IMR-90 (cell line): ENCODE results near the gene ZNF19. TPM values are rescaled to one million over a fixed set of nuclear protein-coding genes. Genes with fewer than 3 reads are reported as not detected.

Experiments used
- ATAC-seq: fragments of 200-7000 bp; cut with Tn5 transposase; 2 replicates; pipeline ENCODE4 v1.9.1; 2020; ENCODE audit warnings: low read depth, mild to moderate bottlenecking, moderate library complexity
- BruUV-seq: library from RNA; stranded (reverse); fragments of 400-500 nt; replicated peaks from 2 replicates; lab custom pipeline; 2021; lab: Mats Ljungman, UMichigan
- CTCF ChIA-PET: fragments of 300-600 bp; formaldehyde crosslinking; extraction: SDS; loops from one replicate; lab custom pipeline; 2021; ENCODE audit warnings: antibody characterized with exemption; lab: Yijun Ruan, JAX
- POLR2A ChIA-PET: fragments of 300-600 bp; sonication (Branson Sonifier 250); formaldehyde crosslinking; loops from one replicate; lab custom pipeline; 2022; ENCODE audit warnings: antibody characterized with exemption; ENCODE audit not compliant: unreplicated experiment; lab: Charles Lee
- DNase-seq: peaks from one replicate; pipeline ENCODE4 v3.0.0; 2013
- H2AFZ ChIP-seq: replicated peaks from 2 replicates; pipeline ENCODE3; 2013; ENCODE audit warnings: low read length, mild to moderate bottlenecking; ENCODE audit not compliant: poor library complexity
- H2AK5ac ChIP-seq: 2 replicates; pipeline ENCODE4 v1.6.1; 2013; ENCODE audit warnings: low read depth, low read length, inconsistent platforms
- H2AK9ac ChIP-seq: replicated peaks from 2 replicates; pipeline ENCODE3; 2013; ENCODE audit warnings: mild to moderate bottlenecking, low read depth, low read length, moderate library complexity; ENCODE audit not compliant: poor library complexity
- H2BK120ac ChIP-seq: 2 replicates; pipeline ENCODE4 v1.6.1; 2013; ENCODE audit warnings: low read depth, low read length, inconsistent platforms
- H2BK15ac ChIP-seq: 3 replicates; pipeline ENCODE4 v1.6.1; 2013; ENCODE audit warnings: low read depth, low read length, inconsistent platforms
- H2BK20ac ChIP-seq: 2 replicates; pipeline ENCODE4 v1.6.1; 2013; ENCODE audit warnings: low read depth, mild to moderate bottlenecking, inconsistent platforms, low read length, moderate library complexity
- H2BK5ac ChIP-seq: 2 replicates; pipeline ENCODE4 v1.6.1; 2013; ENCODE audit warnings: mild to moderate bottlenecking, low read depth, low read length, inconsistent platforms; ENCODE audit not compliant: poor library complexity, severe bottlenecking
- H3K14ac ChIP-seq: replicated peaks from 2 replicates; pipeline ENCODE4 v1.6.1; 2013; ENCODE audit warnings: low read depth, low read length, inconsistent platforms
- H3K18ac ChIP-seq: 2 replicates; pipeline ENCODE4 v1.6.1; 2013; ENCODE audit warnings: low read depth, low read length, control low read depth
- H3K23ac ChIP-seq: 2 replicates; pipeline ENCODE4 v1.6.1; 2013; ENCODE audit warnings: low read depth, low read length, inconsistent platforms
- H3K27ac ChIP-seq: 2 replicates; pipeline ENCODE4 v1.5.1; 2013; ENCODE audit warnings: mild to moderate bottlenecking, control low read depth, low read length; ENCODE audit not compliant: insufficient read depth
- H3K27me3 ChIP-seq: 2 replicates; pipeline ENCODE4 v1.6.1; 2013; ENCODE audit warnings: low read length; ENCODE audit not compliant: control insufficient read depth, insufficient read depth
- H3K36me3 ChIP-seq: 2 replicates; pipeline ENCODE4 v1.6.1; 2013; ENCODE audit warnings: low read length, mixed read lengths; ENCODE audit not compliant: control insufficient read depth, insufficient read depth
- H3K4ac ChIP-seq: 2 replicates; pipeline ENCODE4 v1.6.1; 2013; ENCODE audit warnings: low read depth, low read length, inconsistent platforms
- H3K4me1 ChIP-seq: 2 replicates; pipeline ENCODE4 v1.6.1; 2013; ENCODE audit warnings: low read length, mixed read lengths; ENCODE audit not compliant: control insufficient read depth, insufficient read depth
- H3K4me2 ChIP-seq: 2 replicates; pipeline ENCODE4 v1.6.1; 2013; ENCODE audit warnings: low read depth, mild to moderate bottlenecking, control low read depth, low read length, moderate library complexity
- H3K4me3 ChIP-seq: 2 replicates; pipeline ENCODE4 v1.5.1; 2013; ENCODE audit warnings: low read depth, mild to moderate bottlenecking, control low read depth, low read length, moderate library complexity; ENCODE audit not compliant: insufficient read depth
- H3K56ac ChIP-seq: 2 replicates; pipeline ENCODE4 v1.6.1; 2013; ENCODE audit warnings: low read length, inconsistent platforms; ENCODE audit not compliant: insufficient read depth; ENCODE audit errors: extremely low read depth
- H3K79me1 ChIP-seq, 2 experiments: 2 replicates each; pipeline ENCODE4 v1.6.1; 2013; ENCODE audit warnings: low read length in 2 of 2, inconsistent platforms in 1 of 2, low read depth in 1 of 2
- H3K9ac ChIP-seq: 2 replicates; pipeline ENCODE4 v1.6.1; 2013; ENCODE audit warnings: low read depth, low read length, control low read depth
- H3K9me1 ChIP-seq: 2 replicates; pipeline ENCODE4 v1.6.1; 2013; ENCODE audit warnings: low read length, inconsistent platforms; ENCODE audit not compliant: insufficient read depth
- H3K9me3 ChIP-seq: 2 replicates; pipeline ENCODE4 v1.6.1; 2013; ENCODE audit warnings: low read length; ENCODE audit not compliant: control insufficient read depth, insufficient read depth
- H4K20me1 ChIP-seq: 2 replicates; pipeline ENCODE4 v1.6.1; 2013; ENCODE audit warnings: low read length, inconsistent platforms; ENCODE audit not compliant: insufficient read depth
- H4K5ac ChIP-seq: 2 replicates; pipeline ENCODE4 v1.6.1; 2013; ENCODE audit warnings: mild to moderate bottlenecking, low read depth, low read length, control low read depth
- H4K8ac ChIP-seq, 2 experiments: 2 replicates each; pipeline ENCODE4 v1.6.1; 2013; ENCODE audit warnings: low read depth in 2 of 2, low read length in 2 of 2, control low read depth in 1 of 2, inconsistent platforms in 1 of 2
- H4K91ac ChIP-seq: 2 replicates; pipeline ENCODE4 v1.6.1; 2013; ENCODE audit warnings: low read depth, low read length, inconsistent platforms; ENCODE audit not compliant: insufficient read depth
- BHLHE40 ChIP-seq: fragments of 150-350 bp; IDR thresholded peaks from 2 replicates; pipeline ENCODE4 v1.6.1; 2016; ENCODE audit warnings: mild to moderate bottlenecking, low read depth, low read length
- CEBPB ChIP-seq: IDR thresholded peaks from 2 replicates; pipeline ENCODE4 v1.6.1; 2012; ENCODE audit warnings: low read depth, low read length, improper control_type of control experiment
- CHD1 ChIP-seq: IDR thresholded peaks from 2 replicates; pipeline ENCODE4 v1.6.1; 2012; ENCODE audit warnings: low read depth, low read length, improper control_type of control experiment
- MAFK ChIP-seq: IDR thresholded peaks from 2 replicates; pipeline ENCODE4 v1.6.1; 2012; ENCODE audit warnings: low read depth, low read length, improper control_type of control experiment
- MXI1 ChIP-seq: IDR thresholded peaks from 2 replicates; pipeline ENCODE4 v1.6.1; 2012; ENCODE audit warnings: low read depth, mild to moderate bottlenecking, low read length, moderate library complexity, borderline replicate concordance
- WGBS, 2 experiments: methylation state at CpG; one replicate each; pipeline versions ENCODE4 v1.1.5 to v1.1.7; 2013; ENCODE audit warnings: missing lambda C conversion rate in 2 of 2; ENCODE audit not compliant: insufficient read length in 1 of 2; ENCODE audit errors: extremely low coverage in 2 of 2; 5-methylcytosine and 5-hydroxymethylcytosine counted together
- dilution Hi-C: fragments of 300-500 bp; cut with HindIII; formaldehyde crosslinking; loops from one replicate; pipeline ENCODE4 v1.14.3; 2018; ENCODE audit warnings: low sequenced_read_pairs; ENCODE audit not compliant: unreplicated experiment
- in situ Hi-C: fragments of 300-500 bp; cut with MboI; formaldehyde crosslinking; loops from 3 replicates; pipeline ENCODE4 v1.14.3; 2019; ENCODE audit warnings: low sequenced_read_pairs, inconsistent platforms, mixed read lengths
- intact Hi-C: fragments of 100-400 bp; cut with micrococcal nuclease; formaldehyde crosslinking; loops from 2 replicates; pipeline ENCODE4 v1.10.0; 2022
- polyA plus RNA-seq, 3 experiments: library from polyadenylated mRNA; depleted of rRNA; stranded (reverse); fragments of >200 nt; gene quantifications; 2 replicates each; pipeline ENCODE4 v1.2.3, GENCODE V29; 2012; ENCODE audit warnings: low replicate concordance in 1 of 3
- total RNA-seq: library from RNA; depleted of rRNA; stranded (reverse); fragments of >200 nt; gene quantifications from 2 replicates; pipeline ENCODE4 v1.2.3, GENCODE V29; 2012

ZNF19 gene
- total and polyA plus RNA-seq, 2 of the 4 experiments (the other 2 are of a cell fraction), result 0.89 to 2.9 TPM

DNA sequence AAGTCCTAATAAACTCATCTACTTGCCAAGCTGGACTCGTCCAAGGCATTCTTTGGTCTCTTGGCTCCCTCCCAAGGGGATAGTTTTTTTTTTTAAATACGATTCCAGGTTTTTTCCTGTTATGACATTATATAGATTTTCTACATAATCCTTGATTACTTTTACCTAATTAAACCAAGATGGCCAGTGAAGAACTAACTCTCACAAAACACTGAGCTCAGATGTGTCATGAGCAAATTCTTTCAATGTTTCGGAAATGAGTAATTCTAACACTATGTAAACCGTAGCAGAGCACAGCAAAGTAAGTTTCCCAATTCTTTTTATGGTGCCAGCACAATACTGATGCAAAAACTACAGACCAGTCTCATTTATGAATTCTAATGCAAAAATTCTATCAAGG, 28.9 kb downstream of the ZNF19 start:
- Histone ChIP-seq H3K18ac (peak overlapping the region; percentile 48; the same call in 1 of the 2 replicates), H3K56ac (peak overlapping the region; percentile 42; the same call in 1 of the 2 replicates), H3K9me1 (0 out of 2 replicates have a peak, but pooled peaks cover 3% of the 10 kb centered on the region), H3K4me3 (peak overlapping the region; percentile 11; the same call in 1 of the 2 replicates), H3K4ac (peak overlapping the region; percentile 87), H3K4me1 (peaks cover 6% of the 10 kb centered on the region), H4K8ac (peak overlapping the region in 1 of 2 experiments; percentile 79; a peak in 2 of 4 replicates), H3K27me3 (no peaks in the 10 kb centered on the region), H3K36me3 (peaks cover 15% of the 10 kb centered on the region), H2BK5ac (peak overlapping the region; percentile 92), H2AFZ (no peak overlapping the region), H3K9ac (no peak overlapping the region), H3K14ac (peak overlapping the region; percentile 49; the same call in 1 of the 2 replicates), H2AK9ac (peak overlapping the region; percentile 31), H2BK120ac (peak overlapping the region; percentile 69; the same call in 1 of the 2 replicates), H4K5ac (no peak overlapping the region), H3K4me2 (peak overlapping the region; percentile 83; the same call in 1 of the 2 replicates), H3K79me1 (peaks cover 16 to 50% of the 10 kb centered on the region in 2 experiments), H2AK5ac (peak overlapping the region; percentile 77; the same call in 1 of the 2 replicates), H4K20me1 (peaks cover 4% of the 10 kb centered on the region; the same call in 1 of the 2 replicates), H2BK15ac (peak overlapping the region; percentile 27; the same call in 2 of the 3 replicates), H3K27ac (peak overlapping the region; percentile 56), H2BK20ac (peak overlapping the region; percentile 85; the same call in 1 of the 2 replicates), H3K9me3 (no peaks in the 10 kb centered on the region), H3K23ac (no peak overlapping the region), H4K91ac (no peak overlapping the region)
- DNase-seq (peak; percentile 88), ATAC-seq (peak; percentile 58)
- ChIA-PET CTCF (interaction anchor here (0.7 to 1.4 kb wide), 3 partner anchors 34 to 39 kb away, joined by 3 to 5 read pairs (median 3); no protein-coding TSS in a partner anchor), POLR2A (interaction anchor here (0.6 kb wide), 1 partner anchor 786 kb away, joined by 3 read pairs; no protein-coding TSS in a partner anchor)
- peak; percentile 83 for TF ChIP-seq CEBPB
- no peak for TF ChIP-seq BHLHE40
- TF ChIP-seq CHD1, result no peak
- TF ChIP-seq MAFK, result no peak
- TF ChIP-seq MXI1, result no peak
- intact Hi-C loops, result no loop called here
- in situ Hi-C loops, result no loop called here
- dilution Hi-C loops, result no loop called here
- WGBS, 2 experiments, result no CpG with 5 or more reads among the region's 4 CpGs
- BruUV-seq, result no TSS peak
